Tibial nerve (tissue), 4 donors: ENCODE measurements around the gene TERT.

Experiments
- EP300 ChIP-seq, 2 donors: sonication (generic); formaldehyde crosslinking; IDR thresholded peaks; one replicate each; pipeline ENCODE4 v1.6.1; 2017; ENCODE audit warnings: antibody characterized with exemption in 2 of 2, mild to moderate bottlenecking in 1 of 2
- POLR2A ChIP-seq, 2 donors: fragments of 450-650 bp; IDR thresholded peaks; one replicate each; pipeline ENCODE4 v1.6.1; 2017; ENCODE audit warnings: antibody characterized with exemption in 2 of 2, mild to moderate bottlenecking in 2 of 2, moderate library complexity in 2 of 2
- TF ChIP-seq, protein P1 (sequence below), 5 experiments: fragments of 200-600 bp in 3 of 5; fragments of 450-650 bp in 2 of 5; sonication (generic) in 3 of 5; IDR thresholded peaks; one replicate each; pipeline ENCODE4 v1.5.1; 2016 to 2019; ENCODE audit warnings: antibody characterized with exemption in 5 of 5, mild to moderate bottlenecking in 3 of 5, moderate library complexity in 2 of 5

DNA sequence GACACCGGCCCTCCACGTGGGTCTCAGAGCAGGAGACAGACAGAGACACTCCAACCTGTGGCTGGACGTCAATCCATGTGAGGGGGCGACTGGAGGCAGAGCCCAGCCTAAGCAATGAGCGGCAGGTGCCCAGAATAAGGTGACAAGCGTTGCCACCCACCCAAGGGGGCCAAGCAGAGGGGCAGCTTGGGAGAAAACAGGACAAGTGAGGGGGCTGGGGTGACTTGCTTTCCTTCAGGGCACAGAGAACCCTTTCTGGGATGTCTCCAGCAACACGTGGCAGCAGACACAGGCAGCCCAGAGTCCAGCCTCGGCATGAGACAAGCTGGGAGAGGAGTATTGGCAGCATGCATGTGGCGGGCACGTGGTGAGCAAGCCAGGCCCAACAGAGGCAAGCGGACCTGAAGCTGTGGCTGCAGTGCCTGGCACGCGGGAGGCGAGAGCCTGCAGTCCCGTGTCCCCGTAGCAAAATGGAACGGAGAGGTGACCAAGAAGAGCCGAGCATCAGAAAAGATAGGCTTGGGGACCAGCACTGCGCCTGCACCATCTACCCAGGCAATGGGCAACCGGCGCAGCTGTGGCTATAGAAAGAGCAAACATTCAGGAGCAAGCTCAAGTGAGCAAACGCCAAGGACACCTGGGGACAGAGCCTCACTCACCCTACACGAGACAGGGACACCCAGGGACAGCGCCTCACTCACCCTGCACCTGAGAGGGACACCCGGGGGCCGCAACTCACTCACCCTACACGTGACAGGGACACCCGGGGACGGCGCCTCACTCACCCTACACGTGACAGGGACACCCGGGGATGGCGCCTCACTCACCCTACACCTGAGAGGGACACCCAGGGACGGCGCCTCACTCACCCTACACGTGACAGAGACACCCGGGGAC, 6.2 kb downstream of the TERT start:
- TF ChIP-seq EP300 (IDR thresholded peaks at IDR 0.05) (no peak), POLR2A (IDR thresholded peaks at IDR 0.05) (no peak)
- TF ChIP-seq, protein P1, sequence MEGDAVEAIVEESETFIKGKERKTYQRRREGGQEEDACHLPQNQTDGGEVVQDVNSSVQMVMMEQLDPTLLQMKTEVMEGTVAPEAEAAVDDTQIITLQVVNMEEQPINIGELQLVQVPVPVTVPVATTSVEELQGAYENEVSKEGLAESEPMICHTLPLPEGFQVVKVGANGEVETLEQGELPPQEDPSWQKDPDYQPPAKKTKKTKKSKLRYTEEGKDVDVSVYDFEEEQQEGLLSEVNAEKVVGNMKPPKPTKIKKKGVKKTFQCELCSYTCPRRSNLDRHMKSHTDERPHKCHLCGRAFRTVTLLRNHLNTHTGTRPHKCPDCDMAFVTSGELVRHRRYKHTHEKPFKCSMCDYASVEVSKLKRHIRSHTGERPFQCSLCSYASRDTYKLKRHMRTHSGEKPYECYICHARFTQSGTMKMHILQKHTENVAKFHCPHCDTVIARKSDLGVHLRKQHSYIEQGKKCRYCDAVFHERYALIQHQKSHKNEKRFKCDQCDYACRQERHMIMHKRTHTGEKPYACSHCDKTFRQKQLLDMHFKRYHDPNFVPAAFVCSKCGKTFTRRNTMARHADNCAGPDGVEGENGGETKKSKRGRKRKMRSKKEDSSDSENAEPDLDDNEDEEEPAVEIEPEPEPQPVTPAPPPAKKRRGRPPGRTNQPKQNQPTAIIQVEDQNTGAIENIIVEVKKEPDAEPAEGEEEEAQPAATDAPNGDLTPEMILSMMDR (IDR thresholded peaks at IDR 0.05) = no peak
